Psoas muscle (tissue), 8 donors: ENCODE results near the gene EIF3F. TPM values are rescaled to one million over a fixed set of nuclear protein-coding genes. Genes with fewer than 3 reads are reported as not detected.

Experiments
- ATAC-seq, 4 donors: fragments of 200-7000 bp; cut with Tn5 transposase; one replicate each; pipeline ENCODE4 v1.9.1; 2020; ENCODE audit warnings: moderate library complexity in 3 of 4, mild to moderate bottlenecking in 2 of 4
- DNase-seq, 2 donors: peaks; one replicate each; pipeline ENCODE4 v3.0.0-alpha.2; 2020
- H3K27ac ChIP-seq: fragments of 200-600 bp; one replicate; pipeline ENCODE4 v1.8.0; 2022
- H3K27me3 ChIP-seq, 3 donors: fragments of 200-600 bp in 1 of 3; one replicate each; pipeline versions ENCODE4 v1.6.1 to v1.8.0; 2013 to 2022; ENCODE audit warnings: low read length in 2 of 3, mild to moderate bottlenecking in 2 of 3, moderate library complexity in 1 of 3; ENCODE audit not compliant: insufficient read depth in 3 of 3
- H3K36me3 ChIP-seq, 2 donors: fragments of 200-600 bp in 1 of 2; one replicate each; pipeline versions ENCODE4 v1.6.1 to v1.8.0; 2013 to 2022; ENCODE audit warnings: low read depth in 1 of 2, mild to moderate bottlenecking in 1 of 2, moderate library complexity in 1 of 2; ENCODE audit not compliant: insufficient read depth in 1 of 2
- H3K4me1 ChIP-seq: fragments of 200-600 bp; one replicate; pipeline ENCODE4 v1.8.0; 2022
- H3K4me3 ChIP-seq: fragments of 200-600 bp; one replicate; pipeline ENCODE4 v1.8.0; 2022; ENCODE audit warnings: mild to moderate bottlenecking
- H3K9me3 ChIP-seq: fragments of 200-600 bp; one replicate; pipeline ENCODE4 v1.8.0; 2022
- WGBS, 3 donors: extraction: QIAGEN DNeasy Blood & Tissue Kit; methylation state at CpG; one replicate each; pipeline versions ENCODE4 v1.1.6 to v1.1.7; 2013; 5-methylcytosine and 5-hydroxymethylcytosine counted together
- intact Hi-C, 2 donors: fragments of 100-400 bp; cut with DNase I; formaldehyde crosslinking; loops; one replicate each; pipeline versions ENCODE4 v1.11.0 to v1.14.2; 2022
- polyA plus RNA-seq, 3 donors: library from polyadenylated mRNA; stranded (reverse); fragments of 200-250 nt; gene quantifications; one replicate each; pipeline ENCODE4 v1.2.3, GENCODE V29; 2013
- total RNA-seq, 4 donors: library from RNA; stranded (reverse); fragmentation: NEBNext Ultra II Directional in 2 of 4; extraction: Animal tissue kit (Norgen Biotek cat#: 25700) in 2 of 4; gene quantifications; one replicate each; pipeline versions ENCODE4 v1.2.1 to v1.2.4, GENCODE V29; 2021 to 2023
- TF ChIP-seq, protein P1 (sequence below): fragments of 200-600 bp; IDR thresholded peaks from one replicate; pipeline ENCODE4 v1.8.0; 2022; ENCODE audit warnings: antibody characterized with exemption
- donor health status: healthy with polysubstance abuse.
- donor health status: DM: no; HTN: no; CAD: no; lungs with moderate emphysema.
- donor health status: Bipolar disorder and iron deficiency.
- donor health status: healthy.
- donor health status: DM: yes; HTN: yes; CAD: no.
- donor health status: DM: no; HTN: no; CAD: no.
- donor health status: DM: no; HTN: no; CAD: no.
- donor health status: DM: yes; HTN: yes; CAD: no.

Gene EIF3F
- total and polyA plus RNA-seq, 7 donors = 149 to 539 (median 208) TPM

DNA sequence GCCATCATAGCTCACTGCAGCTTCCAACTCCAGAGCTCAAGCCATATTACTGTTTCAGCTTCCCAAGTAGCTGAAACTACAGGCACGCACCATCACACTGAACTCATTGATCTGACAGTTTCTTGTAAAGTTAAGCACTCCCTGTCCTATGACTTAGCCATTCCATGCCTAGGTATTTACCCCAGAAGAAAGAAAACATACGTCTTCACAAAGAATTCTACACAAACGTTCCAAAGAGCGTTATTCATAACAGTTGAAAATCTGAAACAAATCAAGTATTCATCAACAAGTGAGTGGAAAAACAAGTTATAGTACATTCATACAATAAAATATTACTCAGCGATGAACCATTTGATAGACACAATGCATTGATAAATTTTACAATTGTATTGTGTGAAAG is 14.1 kb upstream of the EIF3F start:
- Histone ChIP-seq H3K27me3 (peaks cover 0 to 2% (median 0%) of the 10 kb centered on the region in 3 donors), H3K4me1 (no peaks in the 10 kb centered on the region), H3K4me3 (no peak overlapping the region), H3K36me3 (no peaks in the 10 kb centered on the region), H3K27ac (no peak overlapping the region), H3K9me3 (no peaks in the 10 kb centered on the region)
- DNase-seq (no peak), ATAC-seq (no peak)
- TF ChIP-seq, protein P1, sequence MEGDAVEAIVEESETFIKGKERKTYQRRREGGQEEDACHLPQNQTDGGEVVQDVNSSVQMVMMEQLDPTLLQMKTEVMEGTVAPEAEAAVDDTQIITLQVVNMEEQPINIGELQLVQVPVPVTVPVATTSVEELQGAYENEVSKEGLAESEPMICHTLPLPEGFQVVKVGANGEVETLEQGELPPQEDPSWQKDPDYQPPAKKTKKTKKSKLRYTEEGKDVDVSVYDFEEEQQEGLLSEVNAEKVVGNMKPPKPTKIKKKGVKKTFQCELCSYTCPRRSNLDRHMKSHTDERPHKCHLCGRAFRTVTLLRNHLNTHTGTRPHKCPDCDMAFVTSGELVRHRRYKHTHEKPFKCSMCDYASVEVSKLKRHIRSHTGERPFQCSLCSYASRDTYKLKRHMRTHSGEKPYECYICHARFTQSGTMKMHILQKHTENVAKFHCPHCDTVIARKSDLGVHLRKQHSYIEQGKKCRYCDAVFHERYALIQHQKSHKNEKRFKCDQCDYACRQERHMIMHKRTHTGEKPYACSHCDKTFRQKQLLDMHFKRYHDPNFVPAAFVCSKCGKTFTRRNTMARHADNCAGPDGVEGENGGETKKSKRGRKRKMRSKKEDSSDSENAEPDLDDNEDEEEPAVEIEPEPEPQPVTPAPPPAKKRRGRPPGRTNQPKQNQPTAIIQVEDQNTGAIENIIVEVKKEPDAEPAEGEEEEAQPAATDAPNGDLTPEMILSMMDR = no peak
- intact Hi-C loops = no loop called here
- 86 to 88% (median 87%) methylated on average over 5 of the region's 5 CpGs for WGBS, 3 donors

GRCh38 chr11:7974668-7975067 is 12.5 kb upstream of the EIF3F start:
- H3K4me3 ChIP-seq = no peak overlapping the region
- H3K4me1 ChIP-seq = no peaks in the 10 kb centered on the region
- no peak for ATAC-seq
- H3K9me3 ChIP-seq = no peaks in the 10 kb centered on the region
- peaks cover 0 to 2% (median 0%) of the 10 kb centered on the region in 3 donors for H3K27me3 ChIP-seq
- 80 to 98% (median 81%) methylated on average over 2 of the region's 2 CpGs for WGBS, 3 donors
- H3K27ac ChIP-seq = no peak overlapping the region
- TF ChIP-seq, protein P1 = no peak
- intact Hi-C loops = no loop called here
- H3K36me3 ChIP-seq = no peaks in the 10 kb centered on the region
- DNase-seq = no peak

DNA sequence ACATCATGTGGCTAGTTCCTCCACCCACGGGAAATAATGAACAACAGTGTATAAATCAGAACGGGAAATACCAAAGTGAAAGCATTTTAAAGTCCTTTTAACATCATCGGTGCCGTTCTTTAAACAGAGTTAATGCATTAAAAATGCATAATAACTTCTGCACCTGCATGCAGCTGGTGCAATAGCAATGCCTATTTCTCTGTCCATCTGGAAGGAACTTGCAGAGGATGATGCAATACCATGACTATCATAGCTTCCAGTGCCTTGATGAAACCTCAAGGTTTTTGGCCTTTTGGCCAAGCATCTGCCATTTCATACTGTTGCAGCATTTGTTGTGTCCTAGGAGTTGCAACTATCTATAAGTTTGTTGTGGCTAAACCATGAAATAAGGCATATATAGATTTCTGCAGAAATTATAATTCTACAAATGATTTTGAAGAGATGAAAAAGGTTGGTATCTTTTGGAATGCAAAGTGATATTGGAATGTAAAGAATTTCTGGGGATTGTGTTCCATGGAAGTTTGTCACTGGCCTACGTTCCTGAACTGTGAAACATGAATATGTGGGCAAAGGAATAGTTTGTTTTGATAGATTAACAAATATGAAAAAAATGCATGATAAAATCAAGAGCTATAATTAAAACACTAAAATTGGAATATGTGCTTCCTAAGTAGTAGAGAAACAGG is 9.8 kb upstream of the EIF3F start:
- no peak for DNase-seq
- TF ChIP-seq, protein P1 = no peak
- Histone ChIP-seq H3K9me3 (no peaks in the 10 kb centered on the region), H3K4me1 (no peaks in the 10 kb centered on the region), H3K4me3 (no peak overlapping the region), H3K27me3 (peaks cover 0 to 2% (median 0%) of the 10 kb centered on the region in 3 donors), H3K27ac (no peak overlapping the region), H3K36me3 (no peaks in the 10 kb centered on the region)
- no peak for ATAC-seq
- WGBS, 3 donors = 8 to 15% (median 12%) methylated on average over 5 of the region's 5 CpGs
- intact Hi-C loops = no loop called here

DNA sequence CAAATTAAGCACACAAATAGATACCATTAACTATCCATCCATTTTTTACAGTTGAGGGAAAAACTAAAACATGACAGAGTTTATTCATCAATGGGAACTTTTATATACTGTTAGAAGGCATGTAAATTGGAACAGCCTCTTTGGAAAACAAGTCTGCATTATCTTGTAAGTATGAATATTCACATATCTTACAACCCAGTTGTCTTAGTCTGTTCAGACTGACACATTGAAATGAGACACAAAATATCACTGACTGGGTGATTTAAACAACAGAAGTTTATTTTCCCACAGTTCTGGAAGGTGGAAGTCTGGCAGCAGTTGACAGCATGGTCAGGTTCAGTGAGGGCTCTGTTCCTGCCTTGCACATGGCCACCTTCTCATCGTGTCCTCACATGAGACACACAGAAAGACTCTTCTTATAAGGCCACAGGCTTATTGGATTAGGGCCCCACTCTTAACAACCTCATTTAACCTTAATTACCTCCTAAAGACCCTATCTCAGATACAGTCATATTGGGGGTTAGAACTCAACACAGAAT is 5.4 kb upstream of the EIF3F start:
- TF ChIP-seq, protein P1 = no peak
- Histone ChIP-seq H3K4me1 (peaks cover 7% of the 10 kb centered on the region), H3K36me3 (no peaks in the 10 kb centered on the region), H3K27ac (no peak overlapping the region), H3K27me3 (no peaks in the 10 kb centered on the region), H3K9me3 (no peaks in the 10 kb centered on the region), H3K4me3 (no peak overlapping the region)
- intact Hi-C loops = loop anchor here (10.0 kb wide), 2 partner anchors 407 to 887 kb away; no protein-coding TSS in a partner anchor
- 62 to 87% (median 75%) methylated on average over 1 of the region's 1 CpG for WGBS, 3 donors
- ATAC-seq = no peak
- no peak for DNase-seq
